ENCODE results near the gene GAD1.

GAD1 gene

GRCh38 chr2:170818036-170818751, 1.5 kb downstream of the GAD1 start:
- no peak for DNase-seq

GRCh38 chr2:170818752-170819470, 2.2 kb downstream of the GAD1 start:
- DNase-seq: no peak

DNA sequence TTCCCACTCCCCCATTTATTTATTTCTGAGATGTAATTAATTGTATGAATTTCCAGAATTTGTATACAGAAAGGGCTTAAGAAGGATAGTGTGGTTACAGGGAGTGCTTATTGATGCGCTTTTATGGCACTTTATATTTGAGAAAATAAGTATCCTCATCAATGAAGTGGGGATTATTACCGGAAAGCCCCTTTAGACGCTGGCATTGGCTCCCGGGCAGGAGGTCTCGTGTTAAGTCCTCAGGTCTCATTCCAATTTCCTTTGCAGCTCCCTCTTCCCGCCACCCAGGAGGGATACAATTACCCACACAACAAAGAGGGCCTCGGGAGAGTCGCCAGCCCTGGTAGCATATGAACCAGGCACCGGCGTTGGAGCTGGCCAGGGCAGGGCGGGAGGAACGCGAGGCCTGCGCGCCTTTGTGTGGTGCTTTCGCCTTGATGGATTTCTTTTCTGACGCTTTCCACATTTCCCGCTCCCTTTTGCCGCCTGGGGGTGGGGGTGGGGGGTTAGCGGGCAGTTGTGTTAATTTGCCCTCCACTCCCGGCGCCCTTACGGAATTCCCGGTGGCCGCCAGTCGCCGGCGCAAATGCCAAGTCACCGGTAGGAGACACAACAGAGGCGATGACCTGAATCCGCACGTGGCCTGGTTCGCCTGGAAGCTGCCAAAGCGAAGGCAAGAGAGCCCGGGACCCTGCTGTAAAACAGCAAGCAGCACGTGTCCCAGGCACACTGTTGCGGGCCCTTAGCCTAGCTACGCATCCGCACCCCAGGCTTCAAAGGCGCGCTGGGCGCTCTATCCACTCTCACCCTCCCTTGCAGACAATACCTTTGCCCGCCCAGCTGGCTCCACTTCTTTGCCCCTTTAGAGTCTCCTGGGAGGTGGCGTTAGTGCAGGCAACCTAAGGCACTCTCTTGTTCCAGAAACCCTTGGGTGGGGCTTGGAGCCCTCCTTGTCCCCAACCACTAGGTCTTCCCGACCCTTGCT, 3.3 kb downstream of the GAD1 start:
- no peak for DNase-seq

GRCh38 chr2:170820757-170821530, 4.3 kb downstream of the GAD1 start:
- no peak for DNase-seq

DNA sequence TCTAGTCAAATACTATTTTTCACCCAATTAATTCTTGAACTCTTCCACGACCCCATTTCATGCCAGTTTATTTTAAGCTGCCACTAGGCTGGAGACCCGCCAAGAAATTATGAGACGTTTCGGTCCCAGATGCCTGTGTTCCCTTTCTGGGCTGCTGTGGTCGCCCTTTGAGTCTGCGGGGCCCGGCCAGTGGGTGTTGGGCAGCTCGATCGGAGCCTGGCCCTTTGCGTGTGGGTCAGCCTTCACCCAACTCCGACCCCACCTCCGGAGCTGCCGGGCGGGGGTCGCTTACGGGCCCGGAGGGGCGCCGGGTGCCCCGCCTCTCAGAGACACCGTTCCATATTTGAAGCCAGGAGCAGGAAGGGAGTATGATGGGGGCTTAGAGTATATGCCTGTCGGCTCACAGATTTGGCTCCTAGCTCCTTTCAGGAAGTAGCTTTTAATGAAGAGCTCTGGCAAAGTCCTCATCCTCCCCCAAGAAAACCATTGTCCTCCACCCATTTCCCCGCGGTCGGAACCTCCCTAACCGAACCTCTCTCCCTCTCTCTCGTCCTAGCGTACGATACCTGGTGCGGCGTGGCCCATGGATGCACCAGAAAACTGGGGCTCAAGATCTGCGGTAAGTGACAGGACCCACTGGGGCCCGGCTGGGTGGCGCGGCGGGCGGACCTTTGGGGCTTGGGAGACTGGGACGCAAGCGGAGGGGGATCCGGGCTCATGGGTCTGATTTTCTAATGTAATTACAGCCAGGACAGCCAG, 5.0 kb downstream of the GAD1 start:
- DNase-seq: no peak

- no peak for DNase-seq
Observed at GRCh38 chr2:170822290-170823087, 5.8 kb downstream of the GAD1 start.

- DNase-seq: no peak
Observed at GRCh38 chr2:170823088-170823897, 6.6 kb downstream of the GAD1 start.

DNA sequence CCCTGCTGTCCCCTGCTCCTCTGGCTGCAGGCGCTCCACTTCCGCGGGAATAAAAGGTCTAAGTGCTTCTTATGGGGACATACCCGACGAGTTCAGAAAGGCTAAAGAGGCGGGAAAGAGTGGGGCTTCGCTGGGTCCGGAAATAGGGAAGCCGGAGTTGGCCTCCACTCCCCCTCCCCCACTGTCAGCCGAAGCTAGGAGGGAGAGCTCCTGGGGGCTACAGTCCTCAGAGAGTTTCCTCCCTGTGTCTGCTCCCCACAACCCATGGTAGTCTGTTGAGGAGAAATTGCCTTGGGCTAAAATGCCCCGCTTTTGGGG, 7.2 kb downstream of the GAD1 start:
- no peak for DNase-seq

- no peak for DNase-seq
Observed at GRCh38 chr2:170824526-170825015, 7.9 kb downstream of the GAD1 start.

DNA sequence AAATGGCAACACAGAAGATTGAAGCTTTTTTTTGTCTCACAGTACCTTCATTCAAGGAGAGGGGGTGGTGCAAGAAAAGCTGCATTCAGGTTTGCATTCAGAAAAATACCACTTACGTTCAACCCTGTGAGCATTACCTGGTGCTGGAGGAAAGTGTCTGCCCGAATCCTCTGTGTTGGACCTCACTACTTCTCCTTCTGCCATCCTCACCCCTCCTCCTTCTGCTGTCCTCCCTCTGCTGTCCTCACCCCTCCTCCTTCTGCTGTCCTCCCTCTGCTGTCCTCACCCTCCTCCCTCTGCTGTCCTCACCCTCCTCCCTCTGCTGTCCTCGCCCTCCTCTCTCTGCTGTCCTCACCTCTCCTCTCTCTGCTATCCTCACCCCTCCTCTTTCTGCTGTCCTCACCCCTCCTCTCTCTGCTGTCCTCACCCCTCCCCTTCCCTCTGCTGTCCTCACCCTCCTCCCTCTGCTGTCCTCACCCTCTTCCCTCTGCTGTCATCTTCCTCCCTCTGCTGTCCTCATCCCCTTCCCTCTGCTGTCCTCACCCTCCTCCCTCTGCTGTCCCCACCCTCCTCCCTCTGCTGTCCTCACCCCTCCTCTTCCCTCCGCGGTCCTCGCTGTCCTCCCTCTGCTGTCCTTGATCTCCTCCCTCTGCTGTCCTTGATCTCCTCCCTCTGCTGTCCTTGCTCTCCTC, 11.3 kb downstream of the GAD1 start:
- DNase-seq: no peak

DNA sequence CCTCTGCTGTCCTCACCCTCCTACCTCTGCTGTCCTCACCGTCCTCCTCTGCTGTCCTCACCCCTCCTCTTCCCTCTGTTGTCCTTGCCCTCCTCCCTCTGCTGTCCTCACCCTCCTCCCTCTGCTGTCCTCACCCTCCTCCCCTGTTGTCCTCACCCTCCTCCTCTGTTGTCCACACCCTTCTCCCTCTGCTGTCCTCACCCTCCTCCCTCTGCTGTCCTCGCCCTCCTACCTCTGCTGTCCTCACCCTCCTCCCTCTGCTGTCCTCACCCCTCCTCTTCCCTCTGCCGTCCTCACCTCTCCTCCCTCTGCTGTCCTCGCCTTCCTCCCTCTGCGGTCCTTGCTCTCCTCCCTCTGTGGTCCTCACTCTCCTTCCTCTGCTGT, 11.8 kb downstream of the GAD1 start:
- DNase-seq: no peak

DNA sequence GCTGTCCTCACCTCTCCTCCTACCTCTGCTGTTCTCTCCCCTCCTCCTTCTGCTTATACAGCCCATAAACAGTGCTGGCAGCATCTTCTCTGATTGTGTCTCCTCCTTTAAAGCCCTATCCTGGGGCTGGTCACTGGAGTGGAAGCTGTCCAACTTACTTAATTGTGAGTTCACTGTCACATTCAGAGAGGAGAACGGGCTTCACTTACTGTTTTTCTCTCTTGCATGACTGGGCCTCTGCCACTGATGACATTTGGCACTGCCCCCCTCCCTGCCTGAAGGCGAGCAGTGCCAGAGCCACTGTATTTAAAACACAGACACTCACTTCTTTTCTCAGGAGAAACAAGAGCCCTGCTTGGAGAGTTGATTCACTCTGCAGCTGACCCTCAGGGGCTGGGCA, 12.3 kb downstream of the GAD1 start:
- no peak for DNase-seq

GRCh38 chr2:170830166-170830565, 13.5 kb downstream of the GAD1 start:
- no peak for DNase-seq

DNA sequence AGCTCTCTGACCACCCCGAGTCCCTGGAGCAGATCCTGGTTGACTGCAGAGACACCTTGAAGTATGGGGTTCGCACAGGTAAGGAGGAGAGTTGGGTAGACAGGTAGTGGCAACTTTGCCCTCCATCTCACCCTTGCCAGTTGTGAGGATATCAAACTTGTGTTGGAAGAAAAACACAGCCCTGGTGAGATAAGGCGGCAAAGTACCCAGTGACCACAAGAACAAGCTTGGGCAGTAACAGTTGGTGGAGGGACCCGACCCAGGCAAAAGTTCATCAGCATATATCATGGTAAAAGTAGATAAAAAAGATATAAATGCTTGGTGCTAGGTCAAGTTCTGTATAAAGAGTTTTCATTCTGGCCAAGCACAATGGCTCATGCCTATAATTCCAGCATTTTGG, 14.4 kb downstream of the GAD1 start:
- no peak for DNase-seq

- DNase-seq: no peak
Observed at GRCh38 chr2:170836027-170836426, 19.3 kb downstream of the GAD1 start.

GRCh38 chr2:170840717-170841210, 24.1 kb downstream of the GAD1 start:
- DNase-seq: no peak

GRCh38 chr2:170842785-170843184, 26.1 kb downstream of the GAD1 start:
- DNase-seq: no peak

DNA sequence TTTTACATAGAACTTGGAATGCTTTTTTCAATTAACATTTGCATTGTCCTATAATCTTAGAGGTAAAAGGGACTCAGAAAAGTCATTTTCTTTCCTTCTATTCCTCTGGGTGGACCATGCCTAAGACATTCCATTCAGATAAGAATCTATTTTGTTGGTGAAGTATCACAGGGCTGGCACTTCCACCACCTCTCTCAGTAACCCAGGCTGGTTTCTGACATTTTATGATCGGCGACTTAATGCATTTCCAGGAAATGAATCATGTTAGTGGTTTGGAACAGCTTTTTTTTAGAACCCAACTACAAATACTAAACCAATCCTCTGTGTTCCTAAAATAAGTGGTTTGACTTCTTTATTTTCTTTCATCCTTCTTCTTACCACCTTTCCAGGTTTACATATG, 27.0 kb downstream of the GAD1 start:
- DNase-seq: no peak

GRCh38 chr2:170845343-170845742, 28.7 kb downstream of the GAD1 start:
- no peak for DNase-seq
